Activated naive CD8-positive, alpha-beta T cell (primary cell): Measurements from ENCODE around the gene SETD7.
"Not testable (repeated sequence)": the region's sequence is repeated elsewhere in the genome, so short reads cannot be mapped to it uniquely, and the experiment has no call there.

ENCODE experiments used
- H3K27ac Mint-ChIP-seq: one replicate; pipeline ENCODE4 v1.8.0; 2021; ENCODE audit warnings: mixed read lengths
- H3K27me3 Mint-ChIP-seq: one replicate; pipeline ENCODE4 v1.8.0; 2021; ENCODE audit warnings: mixed read lengths
- H3K36me3 Mint-ChIP-seq: one replicate; pipeline ENCODE4 v1.8.0; 2021; ENCODE audit warnings: mixed read lengths
- H3K4me1 Mint-ChIP-seq: one replicate; pipeline ENCODE4 v1.8.0; 2021; ENCODE audit warnings: low read depth, mixed read lengths
- H3K4me3 Mint-ChIP-seq: one replicate; pipeline ENCODE4 v1.8.0; 2021; ENCODE audit warnings: mild to moderate bottlenecking, mixed read lengths
- H3K9me3 Mint-ChIP-seq: one replicate; pipeline ENCODE4 v1.8.0; 2021; ENCODE audit warnings: low read depth, mixed read lengths

The SETD7 gene

GRCh38 chr4:139458999-139459398 is 97.0 kb downstream of the SETD7 start:
- H3K27ac Mint-ChIP-seq: no peak overlapping the region

GRCh38 chr4:139458543-139458942 is 97.5 kb downstream of the SETD7 start:
- Mint-ChIP-seq H3K4me1 (peaks cover 63% of the 10 kb centered on the region), H3K36me3 (peaks cover 1% of the 10 kb centered on the region), H3K9me3 (no peaks in the 10 kb centered on the region), H3K27me3 (no peaks in the 10 kb centered on the region), H3K27ac (no peak overlapping the region), H3K4me3 (no peak overlapping the region)

More at GRCh38 chr4:139458999-139459398, 97.0 kb downstream of the SETD7 start:
- H3K27me3 Mint-ChIP-seq: no peaks in the 10 kb centered on the region
- H3K4me3 Mint-ChIP-seq: no peak overlapping the region
- no peaks in the 10 kb centered on the region for H3K9me3 Mint-ChIP-seq
- H3K4me1 Mint-ChIP-seq: peaks cover 64% of the 10 kb centered on the region
- H3K36me3 Mint-ChIP-seq: peaks cover 3% of the 10 kb centered on the region

- H3K27ac Mint-ChIP-seq: no peak overlapping the region
- H3K4me1 Mint-ChIP-seq: peaks cover 70% of the 10 kb centered on the region
- no peak overlapping the region for H3K4me3 Mint-ChIP-seq
- no peaks in the 10 kb centered on the region for H3K9me3 Mint-ChIP-seq
- no peaks in the 10 kb centered on the region for H3K27me3 Mint-ChIP-seq
- H3K36me3 Mint-ChIP-seq: no peaks in the 10 kb centered on the region
These were observed 98.7 kb downstream of the SETD7 start for GRCh38 chr4:139457318-139457717.

DNA sequence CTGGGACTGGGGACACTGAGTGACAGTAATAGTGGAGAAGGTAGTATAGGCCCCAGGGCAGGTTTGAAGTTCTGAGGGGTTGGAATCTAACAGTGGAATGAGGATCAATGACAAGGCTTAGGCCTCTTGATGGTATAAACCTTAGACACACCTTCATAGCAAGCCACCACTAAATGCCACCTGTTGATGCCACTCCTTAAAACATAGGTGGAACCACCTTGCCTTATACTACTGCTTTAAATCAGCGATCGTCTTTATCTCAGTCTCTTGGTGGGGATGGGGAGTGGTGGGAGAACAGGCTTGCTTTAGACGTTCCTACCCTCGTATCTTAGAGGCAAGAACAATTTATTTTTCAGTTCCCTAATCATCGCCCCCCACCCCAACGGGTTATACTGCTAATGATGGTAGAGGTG is 100.9 kb downstream of the SETD7 start:
- Mint-ChIP-seq H3K27ac (no peak overlapping the region), H3K4me3 (peak overlapping the region; percentile 95), H3K9me3 (no peaks in the 10 kb centered on the region), H3K27me3 (no peaks in the 10 kb centered on the region), H3K4me1 (peaks cover 72% of the 10 kb centered on the region), H3K36me3 (no peaks in the 10 kb centered on the region)

DNA sequence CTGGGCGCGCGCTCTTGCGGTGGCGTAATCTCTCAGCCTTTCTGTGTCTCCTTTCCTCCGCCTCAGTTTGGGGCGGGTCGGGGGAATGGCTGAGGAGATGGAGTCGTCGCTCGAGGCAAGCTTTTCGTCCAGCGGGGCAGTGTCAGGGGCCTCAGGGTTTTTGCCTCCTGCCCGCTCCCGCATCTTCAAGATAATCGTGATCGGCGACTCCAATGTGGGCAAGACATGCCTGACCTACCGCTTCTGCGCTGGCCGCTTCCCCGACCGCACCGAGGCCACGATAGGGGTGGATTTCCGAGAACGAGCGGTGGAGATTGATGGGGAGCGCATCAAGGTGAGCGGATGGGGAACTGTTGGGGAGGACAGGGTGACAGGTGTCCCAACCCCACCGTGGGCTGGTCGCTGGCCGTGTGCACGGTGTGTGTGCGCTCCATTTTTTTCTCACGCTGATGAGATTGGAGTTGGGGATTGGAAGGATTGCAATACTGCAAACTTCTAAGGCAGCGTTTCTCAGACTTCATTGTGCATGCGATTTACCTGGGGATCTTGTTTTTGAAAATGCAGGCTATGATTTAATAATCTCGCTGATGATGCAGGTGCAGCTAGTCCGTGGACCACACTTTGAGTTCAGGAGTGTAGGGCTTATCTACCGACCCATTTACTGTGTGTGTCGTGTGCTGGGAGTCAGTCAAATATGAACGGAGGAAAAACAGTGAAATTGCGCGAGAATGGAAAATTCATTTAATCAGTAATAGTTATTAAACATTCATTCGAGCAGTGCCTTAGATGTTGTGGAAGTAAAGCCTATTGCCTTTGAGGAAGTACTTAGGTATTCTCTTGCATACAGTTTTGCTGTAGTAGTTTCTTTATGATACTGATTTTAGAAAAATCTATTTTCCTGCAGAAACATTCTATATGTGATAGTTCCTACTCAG is 101.6 kb downstream of the SETD7 start, which contains the start of gene RAB33B:
RAB33B (plus strand) TSS at position 11 of the 935 bp plus-strand sequence; CDS start at position 86, 75 bp downstream.
- Mint-ChIP-seq H3K27ac (peak within 1 kb of the TSS; percentile 98), H3K4me3 (peak within 1 kb of the TSS; percentile 95), H3K9me3 (no peaks in the 10 kb centered on the region), H3K4me1 (peaks cover 67% of the 10 kb centered on the region), H3K27me3 (no peaks in the 10 kb centered on the region), H3K36me3 (no peaks in the 10 kb centered on the region)

GRCh38 chr4:139453371-139454110 is 102.5 kb downstream of the SETD7 start:
- Mint-ChIP-seq H3K4me3 (peak overlapping the region; percentile 95), H3K27ac (peak overlapping the region; percentile 98), H3K4me1 (peaks cover 58% of the 10 kb centered on the region)

DNA sequence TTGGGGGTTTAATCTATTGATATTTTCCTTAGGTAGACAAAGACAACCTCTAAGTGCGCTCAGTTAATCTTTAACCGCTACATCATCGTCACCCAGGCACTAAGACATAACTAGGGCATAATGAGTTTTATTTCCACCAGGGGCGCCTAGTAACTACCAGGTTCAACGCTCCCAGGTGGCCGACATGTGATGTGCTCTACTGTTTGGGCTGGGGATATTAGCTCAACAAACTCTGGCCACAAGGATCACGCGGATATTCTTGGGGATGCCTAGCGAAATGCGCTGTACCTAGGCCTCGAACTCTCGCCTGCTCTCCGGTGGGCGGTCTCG is 103.0 kb downstream of the SETD7 start:
- Mint-ChIP-seq H3K4me3 (peak overlapping the region; percentile 95), H3K27me3 (no peaks in the 10 kb centered on the region), H3K36me3 (no peaks in the 10 kb centered on the region), H3K9me3 (no peaks in the 10 kb centered on the region), H3K27ac (peak overlapping the region; percentile 98), H3K4me1 (peaks cover 53% of the 10 kb centered on the region)

More at GRCh38 chr4:139453371-139454110, 102.5 kb downstream of the SETD7 start:
- Mint-ChIP-seq H3K9me3 (no peaks in the 10 kb centered on the region), H3K36me3 (no peaks in the 10 kb centered on the region), H3K27me3 (no peaks in the 10 kb centered on the region)

DNA sequence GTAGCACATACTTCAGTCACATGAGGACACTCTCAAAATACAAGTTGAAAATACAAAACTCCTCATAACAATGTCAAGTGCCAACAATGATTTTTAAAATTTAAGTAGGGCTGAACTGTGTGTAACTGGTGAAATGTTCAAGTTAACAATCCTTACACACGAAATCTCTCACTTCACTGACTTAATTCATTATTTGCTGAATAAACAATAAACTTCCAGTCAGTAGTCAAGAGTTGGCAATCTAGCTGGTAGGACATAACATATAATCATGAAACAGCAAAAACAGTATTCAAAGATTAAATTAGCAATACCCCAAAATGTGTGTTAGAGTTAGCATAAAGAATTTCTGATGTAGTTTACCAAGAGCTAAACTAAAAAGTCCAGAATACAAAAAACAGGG is 104.0 kb downstream of the SETD7 start:
- Mint-ChIP-seq H3K4me1 (peaks cover 43% of the 10 kb centered on the region), H3K36me3 (no peaks in the 10 kb centered on the region), H3K27ac (peak overlapping the region; percentile 98), H3K27me3 (no peaks in the 10 kb centered on the region), H3K4me3 (peak overlapping the region; percentile 95), H3K9me3 (no peaks in the 10 kb centered on the region)

DNA sequence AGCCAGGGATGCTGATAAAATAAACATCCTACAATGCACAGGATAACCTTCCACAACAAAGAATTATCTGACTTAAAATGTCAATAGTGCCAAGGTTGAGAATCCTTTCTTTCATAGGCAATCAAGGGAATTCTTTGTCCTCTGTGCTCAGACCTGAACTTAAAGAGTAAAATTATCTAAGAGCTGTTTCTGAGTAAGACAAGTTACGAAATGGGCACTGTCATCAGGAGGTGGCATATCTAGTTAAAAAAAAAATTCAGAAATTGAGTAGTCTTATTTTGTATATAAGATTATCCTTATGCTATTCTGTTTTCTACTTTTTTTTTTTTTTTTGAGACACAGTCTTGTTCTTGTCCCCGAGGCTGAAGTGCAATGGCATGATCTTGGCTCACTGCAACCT is 105.4 kb downstream of the SETD7 start:
- Mint-ChIP-seq H3K27me3 (no peaks in the 10 kb centered on the region), H3K36me3 (no peaks in the 10 kb centered on the region), H3K27ac (no peak overlapping the region), H3K4me3 (no peak overlapping the region), H3K4me1 (peaks cover 30% of the 10 kb centered on the region), H3K9me3 (no peaks in the 10 kb centered on the region)

GRCh38 chr4:139447078-139447477 is 108.9 kb downstream of the SETD7 start:
- not testable (repeated sequence) for H3K27me3 Mint-ChIP-seq, H3K36me3 Mint-ChIP-seq, H3K27ac Mint-ChIP-seq, H3K4me3 Mint-ChIP-seq, H3K9me3 Mint-ChIP-seq, H3K4me1 Mint-ChIP-seq
